GM12878 (cell line): ENCODE measurements around the gene SYNPR.
"Not testable (repeated sequence)": the region's sequence is repeated elsewhere in the genome, so short reads cannot be mapped to it uniquely, and the experiment has no call there.

Experiments
- CREB1 ChIP-seq: IDR thresholded peaks from 2 replicates; pipeline ENCODE4 v1.6.1; 2012; ENCODE audit warnings: low read depth, mild to moderate bottlenecking, inconsistent platforms
- CTCF ChIP-seq, 3 experiments: IDR thresholded peaks in 2 of 3; conservative IDR thresholded peaks in 1 of 3; 2 replicates each; pipeline ENCODE4 v1.5.1; 2011; ENCODE audit warnings: low read depth in 3 of 3, low read length in 3 of 3, mild to moderate bottlenecking in 3 of 3, control low read depth in 2 of 3, moderate library complexity in 2 of 3, inconsistent platforms in 1 of 3, mixed read lengths in 1 of 3; ENCODE audit not compliant: control insufficient read depth in 2 of 3, insufficient read depth in 1 of 3; ENCODE audit errors: extremely low read depth in 1 of 3
- JUND ChIP-seq: IDR thresholded peaks from 2 replicates; pipeline ENCODE4 v1.6.1; 2012; ENCODE audit warnings: low read depth, mild to moderate bottlenecking, low read length, improper control_type of control experiment, moderate library complexity
- SMC3 ChIP-seq: IDR thresholded peaks from 2 replicates; pipeline ENCODE4 v1.6.1; 2011; ENCODE audit warnings: low read length, improper control_type of control experiment, borderline replicate concordance
- ZBTB40 ChIP-seq: fragments of 450-650 bp; IDR thresholded peaks from 2 replicates; pipeline ENCODE4 v1.6.1; 2016; ENCODE audit warnings: mild to moderate bottlenecking, moderate library complexity, borderline replicate concordance

GRCh38 chr3:63644928-63645781 is 367.0 kb downstream of the SYNPR start:
- TF ChIP-seq ZBTB40; JUND; CTCF (IDR thresholded peaks at IDR 0.05 in 2 of 3, conservative IDR thresholded peaks at IDR 0.05 in 1 of 3; ENCODE audit: control insufficient read depth in 2 of 3, extremely low read depth in 1 of 3, insufficient read depth in 1 of 3, low read depth in 3 of 3, low read length in 3 of 3); SMC3; CREB1: not testable (repeated sequence)
